Cerebellar cortex (tissue), 1 donor: ENCODE data around the gene COL11A2.

Experiments used
- DNase-seq: peaks from one replicate; pipeline ENCODE4 v3.0.0-alpha.2; 2015; ENCODE audit warnings: low spot score

Gene COL11A2

GRCh38 chr6:33171880-33172687 is 20.2 kb downstream of the COL11A2 start:
- DNase-seq = no peak

- no peak for DNase-seq
Measured at GRCh38 chr6:33171016-33171879, 21.0 kb downstream of the COL11A2 start.

- no peak for DNase-seq
Measured at GRCh38 chr6:33170176-33171015, 21.9 kb downstream of the COL11A2 start.

- no peak for DNase-seq
Measured at GRCh38 chr6:33169291-33170175, 22.7 kb downstream of the COL11A2 start.

GRCh38 chr6:33168639-33169038 is 23.6 kb downstream of the COL11A2 start:
- DNase-seq = no peak

- DNase-seq = no peak
Measured at GRCh38 chr6:33168284-33168601, 24.0 kb downstream of the COL11A2 start.

GRCh38 chr6:33167374-33168283 is 24.6 kb downstream of the COL11A2 start:
- no peak for DNase-seq

- DNase-seq = no peak
Measured at GRCh38 chr6:33166811-33167210, 25.5 kb downstream of the COL11A2 start.

GRCh38 chr6:33166363-33166762 is 25.9 kb downstream of the COL11A2 start:
- DNase-seq = no peak

GRCh38 chr6:33165581-33166258 is 26.5 kb downstream of the COL11A2 start:
- DNase-seq = no peak

GRCh38 chr6:33164665-33165373 is 27.4 kb downstream of the COL11A2 start:
- no peak for DNase-seq

- no peak for DNase-seq
Measured at GRCh38 chr6:33164176-33164575, 28.1 kb downstream of the COL11A2 start.

- no peak for DNase-seq
Measured at GRCh38 chr6:33163540-33163939, 28.7 kb downstream of the COL11A2 start.

- DNase-seq = peak; percentile 55
Measured at GRCh38 chr6:33161354-33162331, 30.6 kb downstream of the COL11A2 start.

- peak; percentile 63 for DNase-seq
Measured at GRCh38 chr6:33160728-33161344, 31.4 kb downstream of the COL11A2 start.

GRCh38 chr6:33160096-33160495 is 32.2 kb downstream of the COL11A2 start:
- DNase-seq = no peak

- DNase-seq = no peak
Measured at GRCh38 chr6:33156964-33157363, 35.3 kb downstream of the COL11A2 start.
